Brain pericyte (primary cell): ENCODE results near the gene COL19A1.

ENCODE experiments used
- DNase-seq: peaks from one replicate; pipeline ENCODE4 v3.0.0-alpha.2; 2012; ENCODE audit warnings: low read depth, low spot score

Gene COL19A1

GRCh38 chr6:70124882-70125545 lies 258.7 kb downstream of the COL19A1 start:
- DNase-seq: no peak

- no peak for DNase-seq
Observed at GRCh38 chr6:70125602-70126001, 259.2 kb downstream of the COL19A1 start.

GRCh38 chr6:70129341-70129740 lies 263.0 kb downstream of the COL19A1 start:
- no peak for DNase-seq

GRCh38 chr6:70130865-70131264 lies 264.5 kb downstream of the COL19A1 start:
- DNase-seq: no peak

- DNase-seq: no peak
Observed at GRCh38 chr6:70131528-70131927, 265.2 kb downstream of the COL19A1 start.

- no peak for DNase-seq
Observed at GRCh38 chr6:70133246-70133645, 266.9 kb downstream of the COL19A1 start.

- DNase-seq: no peak
Observed at GRCh38 chr6:70134542-70134941, 268.2 kb downstream of the COL19A1 start.

- no peak for DNase-seq
Observed at GRCh38 chr6:70135219-70136160, 269.1 kb downstream of the COL19A1 start.

- no peak for DNase-seq
Observed at GRCh38 chr6:70136996-70137395, 270.6 kb downstream of the COL19A1 start.

GRCh38 chr6:70140496-70140895 lies 274.1 kb downstream of the COL19A1 start:
- DNase-seq: no peak

- DNase-seq: no peak
Observed at GRCh38 chr6:70142034-70142433, 275.7 kb downstream of the COL19A1 start.

- DNase-seq: no peak
Observed at GRCh38 chr6:70145178-70145577, 278.8 kb downstream of the COL19A1 start.

- DNase-seq: no peak
Observed at GRCh38 chr6:70149209-70149788, 282.9 kb downstream of the COL19A1 start.

- no peak for DNase-seq
Observed at GRCh38 chr6:70150521-70150920, 284.2 kb downstream of the COL19A1 start.

GRCh38 chr6:70151616-70152015 lies 285.3 kb downstream of the COL19A1 start:
- DNase-seq: no peak

- no peak for DNase-seq
Observed at GRCh38 chr6:70152786-70153185, 286.4 kb downstream of the COL19A1 start.

- no peak for DNase-seq
Observed at GRCh38 chr6:70157086-70157485, 290.7 kb downstream of the COL19A1 start.

GRCh38 chr6:70160276-70160675 lies 293.9 kb downstream of the COL19A1 start:
- DNase-seq: no peak

GRCh38 chr6:70162972-70163371 lies 296.6 kb downstream of the COL19A1 start:
- DNase-seq: no peak

GRCh38 chr6:70163795-70164194 lies 297.4 kb downstream of the COL19A1 start:
- DNase-seq: no peak

- no peak for DNase-seq
Observed at GRCh38 chr6:70164556-70164955, 298.2 kb downstream of the COL19A1 start.
